NCI-H1694 (cell line): ENCODE results near the gene COQ9.
"Not testable (repeated sequence)": the region's sequence is repeated elsewhere in the genome, so short reads cannot be mapped to it uniquely, and the experiment has no call there.

ENCODE experiments used
- DNase-seq: peaks from one replicate; lab custom pipeline; 2025; lab: John Stamatoyannopoulos, UW

COQ9 gene, protein sequence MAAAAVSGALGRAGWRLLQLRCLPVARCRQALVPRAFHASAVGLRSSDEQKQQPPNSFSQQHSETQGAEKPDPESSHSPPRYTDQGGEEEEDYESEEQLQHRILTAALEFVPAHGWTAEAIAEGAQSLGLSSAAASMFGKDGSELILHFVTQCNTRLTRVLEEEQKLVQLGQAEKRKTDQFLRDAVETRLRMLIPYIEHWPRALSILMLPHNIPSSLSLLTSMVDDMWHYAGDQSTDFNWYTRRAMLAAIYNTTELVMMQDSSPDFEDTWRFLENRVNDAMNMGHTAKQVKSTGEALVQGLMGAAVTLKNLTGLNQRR

DNA sequence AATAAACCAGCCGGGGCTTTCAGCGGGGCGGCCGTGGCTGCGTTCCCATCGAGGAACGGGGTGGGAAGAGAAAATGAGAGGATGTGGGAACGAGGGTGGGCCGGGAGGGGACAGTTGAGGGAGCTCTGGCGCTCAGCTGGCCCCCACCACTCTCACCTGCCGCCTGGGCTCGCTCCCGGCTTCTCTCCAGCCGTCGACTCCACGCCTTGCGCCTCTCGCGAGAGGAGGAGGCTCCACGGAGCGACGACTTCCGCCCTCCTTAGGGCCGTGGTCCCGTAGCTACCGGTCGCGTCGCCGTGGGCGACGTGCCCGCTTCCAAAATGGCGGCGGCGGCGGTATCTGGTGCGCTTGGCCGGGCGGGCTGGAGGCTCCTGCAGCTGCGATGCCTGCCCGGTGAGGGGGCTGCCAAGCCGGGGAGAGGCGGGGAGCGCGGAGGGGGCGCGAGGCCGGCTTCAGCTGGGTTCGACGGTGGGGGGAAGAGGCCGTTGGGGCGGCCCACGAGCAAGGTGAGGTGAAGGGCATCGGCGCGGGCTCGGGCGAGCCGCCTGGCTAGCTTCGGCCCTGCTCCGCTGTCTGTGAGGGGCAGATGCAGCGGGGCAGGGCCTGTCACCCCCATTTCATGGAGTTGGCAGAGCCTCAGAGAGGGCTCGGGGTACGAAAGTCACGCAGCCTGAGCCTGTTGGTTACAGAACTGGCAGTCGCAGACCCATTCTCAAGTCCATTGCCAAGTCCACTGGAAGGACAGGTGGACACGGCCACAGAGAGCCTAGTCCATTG lies at the start of gene COQ9, which contains the start of gene CIAPIN1:
TSS of gene COQ9 (plus strand) at position 294 of the 777 bp plus-strand sequence. CDS start at position 321, 27 bp downstream.
TSS of gene CIAPIN1 (minus strand) at position 200 of the 777 bp plus-strand sequence. CDS start 6,457 bp downstream, outside the sequence.
- DNase-seq: peak; percentile 82

- DNase-seq: not testable (repeated sequence)
Measured at GRCh38 chr16:57397493-57397892, 49.8 kb upstream of the COQ9 start.

GRCh38 chr16:57401943-57402640 lies 45.2 kb upstream of the COQ9 start:
- no peak for DNase-seq

GRCh38 chr16:57403965-57404817 lies 43.1 kb upstream of the COQ9 start, which contains the start of gene CCL17:
Gene CCL17 (plus strand): TSS chr16:57404767. CDS start chr16:57413933, 9,166 bp downstream.
- DNase-seq: no peak

DNA sequence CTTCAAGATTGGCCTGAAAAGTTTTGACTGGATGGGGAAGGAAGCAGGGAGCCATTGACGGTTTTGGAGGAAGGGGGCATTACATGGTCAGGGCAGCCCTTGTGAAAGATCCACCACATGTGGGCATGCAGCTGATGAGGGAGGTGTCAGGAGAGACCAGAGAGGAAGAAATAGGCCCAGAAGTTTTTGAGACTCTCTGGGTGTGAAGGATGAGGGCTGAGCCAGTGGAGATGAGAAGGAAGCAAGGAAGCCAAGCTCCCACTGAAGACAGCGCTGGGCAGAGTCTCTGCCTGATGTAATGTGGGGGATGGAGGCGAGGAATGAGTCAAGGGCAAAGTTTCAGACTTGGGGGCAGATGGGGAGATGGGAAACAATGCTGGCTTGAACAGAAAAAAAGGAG lies 42.2 kb upstream of the COQ9 start:
- no peak for DNase-seq

DNA sequence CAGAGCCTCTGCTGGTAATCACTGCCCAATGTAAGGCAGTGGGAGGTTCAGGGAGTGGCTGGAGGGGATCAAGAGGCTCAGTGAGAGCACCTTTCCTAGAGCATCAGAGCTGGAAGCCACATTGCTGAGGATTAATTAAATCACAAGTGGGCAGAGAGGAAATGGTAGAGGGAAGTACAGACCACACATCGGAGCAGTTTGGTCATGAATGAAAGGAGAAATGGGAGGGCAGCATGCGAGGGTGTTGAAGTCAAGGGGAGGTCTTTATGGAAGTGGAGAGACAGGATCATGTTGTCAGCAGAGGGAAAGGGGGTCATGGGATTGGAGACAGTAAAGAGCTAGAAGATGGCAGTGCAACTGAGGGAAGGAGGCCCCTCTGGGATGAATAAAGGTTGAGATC lies 40.4 kb upstream of the COQ9 start:
- no peak for DNase-seq

- DNase-seq: no peak
Measured at GRCh38 chr16:57407521-57408353, 39.5 kb upstream of the COQ9 start.

- DNase-seq: no peak
Measured at GRCh38 chr16:57409065-57409464, 38.2 kb upstream of the COQ9 start.

DNA sequence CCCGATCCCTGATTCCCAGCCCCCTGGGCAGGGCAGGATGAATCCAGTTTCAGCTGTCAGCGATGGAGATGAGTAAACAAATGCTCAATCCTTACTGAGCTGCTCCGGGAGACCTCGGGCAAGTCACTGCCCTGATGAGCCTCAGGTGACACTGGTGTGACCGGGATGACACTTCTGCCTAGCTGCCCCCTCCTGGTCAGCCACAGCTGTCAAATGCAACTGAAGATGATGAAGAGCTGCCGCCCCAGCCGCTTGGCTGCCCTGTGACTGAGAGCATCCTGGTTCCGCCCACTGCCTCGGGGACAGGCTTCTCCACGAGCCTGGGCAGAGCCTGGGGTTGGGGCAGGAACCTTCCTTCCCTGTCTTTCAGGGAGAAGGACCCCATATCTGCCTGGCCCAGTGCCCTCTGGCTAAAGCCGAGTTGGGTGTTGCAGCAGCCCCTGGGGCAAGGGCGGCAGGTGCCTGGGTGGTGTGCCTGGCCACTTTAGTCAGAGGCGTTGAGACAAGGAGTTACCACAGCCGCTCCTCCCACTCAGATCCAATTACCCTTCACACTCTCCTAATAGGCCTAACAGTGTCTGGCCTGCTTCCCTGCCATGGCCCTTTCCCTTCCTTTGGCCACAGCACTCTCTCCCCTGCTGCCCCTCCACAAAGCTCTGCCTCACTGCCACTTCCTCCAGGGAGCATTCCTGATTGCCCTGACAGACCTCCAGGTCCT lies 37.2 kb upstream of the COQ9 start:
- no peak for DNase-seq

DNA sequence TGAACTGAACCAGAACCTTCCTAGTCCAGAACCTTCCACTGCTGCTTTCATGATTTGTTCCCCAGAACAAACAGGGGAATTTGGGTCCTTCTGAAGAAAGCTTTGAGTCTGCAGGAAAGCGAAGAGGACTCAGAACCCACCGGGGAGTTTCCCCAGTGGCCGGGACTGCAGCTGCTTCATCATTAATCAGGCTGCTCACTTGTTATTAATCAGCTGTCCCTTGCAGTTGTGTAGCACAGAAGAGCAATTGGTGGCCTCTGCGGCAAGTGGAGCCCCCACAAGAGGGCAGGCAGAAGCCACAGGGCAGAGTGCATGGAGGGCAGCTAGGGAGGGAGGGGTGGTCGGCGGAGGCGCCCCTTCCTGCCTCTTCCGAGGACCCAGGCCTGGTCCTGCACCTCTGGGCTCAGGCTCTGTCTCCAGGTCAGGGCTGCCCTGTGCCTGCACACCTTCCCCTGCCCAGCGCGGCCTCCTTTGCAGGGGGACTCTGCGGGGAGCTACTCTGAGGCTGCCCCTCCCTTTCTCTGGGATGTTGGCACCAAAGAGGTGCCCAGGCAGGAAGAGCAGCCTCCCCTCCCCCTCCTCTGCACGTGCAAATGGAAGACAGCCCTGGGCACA lies 35.8 kb upstream of the COQ9 start:
- no peak for DNase-seq

DNA sequence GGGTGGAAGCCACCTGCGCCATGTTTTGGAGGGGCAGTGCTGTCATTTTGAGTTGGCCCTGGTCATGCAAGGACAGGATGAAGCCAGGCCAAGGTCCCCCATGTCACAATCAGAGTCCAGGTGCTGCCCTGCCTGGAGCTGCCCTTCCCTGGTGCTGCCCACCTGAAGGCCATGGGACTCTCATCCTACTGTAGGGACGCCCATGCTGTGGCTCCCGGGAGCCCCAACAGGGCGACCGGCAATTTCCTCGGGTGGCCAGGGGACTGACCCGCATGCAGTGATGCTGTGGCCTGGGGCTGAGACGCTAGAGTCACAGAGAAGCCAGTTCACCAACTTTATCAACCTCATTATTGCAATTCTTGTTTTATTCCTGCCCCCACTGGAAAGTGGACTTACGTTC lies 34.7 kb upstream of the COQ9 start:
- no peak for DNase-seq

DNA sequence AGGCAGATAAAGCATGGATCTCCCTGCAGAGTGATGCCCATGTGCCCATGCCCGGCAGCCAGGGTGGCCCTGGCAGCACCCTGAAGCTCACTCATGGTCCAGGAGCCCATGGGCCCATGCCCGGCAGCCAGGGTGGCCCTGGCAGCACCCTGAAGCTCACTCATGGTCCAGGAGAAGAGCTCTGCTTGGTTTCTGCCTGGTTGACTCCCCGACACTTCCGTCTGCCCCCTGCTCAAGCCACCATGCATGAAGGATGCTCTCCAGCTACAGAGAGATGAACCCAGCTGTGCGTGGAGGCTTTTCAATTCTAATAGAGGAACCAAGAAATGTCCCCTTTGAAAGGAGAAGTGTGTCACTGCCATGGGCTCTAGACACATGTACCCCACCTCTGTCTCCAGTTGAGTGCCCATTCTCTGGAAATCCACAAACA lies 34.0 kb upstream of the COQ9 start:
- DNase-seq: no peak

- DNase-seq: no peak
Measured at GRCh38 chr16:57413733-57414132, 33.5 kb upstream of the COQ9 start.

- DNase-seq: no peak
Measured at GRCh38 chr16:57416084-57416483, 31.2 kb upstream of the COQ9 start.

DNA sequence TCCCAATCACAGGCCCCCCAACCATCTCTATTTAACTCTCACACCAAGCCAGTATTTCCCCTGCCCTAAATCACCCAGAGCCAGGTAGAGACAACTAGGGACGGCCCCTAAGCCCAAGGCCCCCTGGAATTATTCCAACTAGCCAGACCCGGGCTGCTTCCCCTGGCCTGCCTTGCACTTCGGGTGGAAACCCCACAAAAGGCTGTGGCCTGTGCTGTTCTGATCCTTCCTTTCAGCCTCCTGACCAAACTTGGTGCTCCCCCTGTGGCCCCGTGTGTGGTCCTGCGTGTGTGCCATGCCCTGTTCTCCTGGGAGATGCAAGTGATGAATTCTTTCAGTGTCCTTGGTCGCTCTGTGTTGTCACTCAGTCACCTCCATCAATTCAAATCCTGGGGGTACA lies 27.8 kb upstream of the COQ9 start:
- DNase-seq: no peak

GRCh38 chr16:57422026-57422944 lies 25.0 kb upstream of the COQ9 start:
- peak; percentile 40 for DNase-seq

- DNase-seq: no peak
Measured at GRCh38 chr16:57423152-57423551, 24.1 kb upstream of the COQ9 start.

DNA sequence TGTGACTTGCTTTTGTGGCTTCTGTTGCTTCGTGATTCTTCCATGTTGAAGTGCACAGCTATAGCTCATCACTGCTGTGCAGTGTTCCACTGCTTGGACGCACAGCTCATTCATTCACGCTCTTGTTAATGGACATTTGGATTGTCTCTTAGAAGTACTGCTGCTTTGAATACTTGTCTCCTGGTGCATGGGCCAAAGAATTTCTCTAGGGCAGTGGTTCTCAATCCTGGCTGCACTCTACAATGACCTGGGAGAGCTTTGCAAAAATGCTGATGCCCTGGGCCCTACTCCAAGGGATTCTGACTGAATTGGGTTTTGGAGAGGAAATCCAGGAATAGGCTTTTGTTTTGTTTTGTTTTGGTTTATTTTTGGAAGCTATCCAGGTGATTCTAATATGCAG lies 22.7 kb upstream of the COQ9 start:
- no peak for DNase-seq
